ENCODE results near the gene GBX2. TPM values are rescaled to one million over a fixed set of nuclear protein-coding genes. Genes with fewer than 3 reads are reported as not detected.

GBX2 gene
- total RNA-seq, 1 donor from 2014 or later: not detected

- Histone ChIP-seq H3K27ac (no peak overlapping the region), H3K27me3 (peaks cover 89% of the 10 kb centered on the region), H3K9me3 (no peaks in the 10 kb centered on the region), H3K36me3 (no peaks in the 10 kb centered on the region), H3K4me1 (peaks cover 17% of the 10 kb centered on the region), H3K4me3 (peak overlapping the region; percentile 25)
- ATAC-seq (peak; percentile 78), DNase-seq (peak; percentile 78)
- peak; percentile 63 for TF ChIP-seq CTCF (IDR thresholded peaks at IDR 0.05)
- intact Hi-C loops (cut with DNase I): no loop called here
These were observed 10.0 kb upstream of the GBX2 start for GRCh38 chr2:236177967-236178889.

GRCh38 chr2:236177604-236177966, 9.4 kb upstream of the GBX2 start:
- DNase-seq: peak; percentile 69
- no peak overlapping the region for H3K4me3 ChIP-seq
- H3K9me3 ChIP-seq: no peaks in the 10 kb centered on the region

GRCh38 chr2:236176951-236177350, 8.8 kb upstream of the GBX2 start:
- no peaks in the 10 kb centered on the region for H3K36me3 ChIP-seq
- ATAC-seq (no peak), DNase-seq (peak; percentile 42)
- no peak for TF ChIP-seq CTCF (IDR thresholded peaks at IDR 0.05)
- H3K9me3 ChIP-seq: no peaks in the 10 kb centered on the region
- peaks cover 17% of the 10 kb centered on the region for H3K4me1 ChIP-seq
- intact Hi-C loops (cut with DNase I): no loop called here
- H3K27me3 ChIP-seq: peaks cover 97% of the 10 kb centered on the region
- H3K27ac ChIP-seq: no peak overlapping the region
- no peak overlapping the region for H3K4me3 ChIP-seq

More at GRCh38 chr2:236177604-236177966, 9.4 kb upstream of the GBX2 start:
- peak; percentile 61 for ATAC-seq
- Histone ChIP-seq H3K27me3 (peaks cover 91% of the 10 kb centered on the region), H3K36me3 (no peaks in the 10 kb centered on the region), H3K4me1 (peaks cover 17% of the 10 kb centered on the region), H3K27ac (no peak overlapping the region)
- intact Hi-C loops (cut with DNase I): no loop called here
- no peak for TF ChIP-seq CTCF (IDR thresholded peaks at IDR 0.05)

GRCh38 chr2:236176417-236176816, 8.2 kb upstream of the GBX2 start:
- no peak overlapping the region for H3K4me3 ChIP-seq
- peak; percentile 50 for DNase-seq
- intact Hi-C loops (cut with DNase I): no loop called here
- peak; percentile 47 for ATAC-seq
- H3K4me1 ChIP-seq: peaks cover 17% of the 10 kb centered on the region
- H3K9me3 ChIP-seq: no peaks in the 10 kb centered on the region
- H3K27me3 ChIP-seq: peaks cover 97% of the 10 kb centered on the region
- TF ChIP-seq CTCF (IDR thresholded peaks at IDR 0.05): peak; percentile 38
- no peak overlapping the region for H3K27ac ChIP-seq
- no peaks in the 10 kb centered on the region for H3K36me3 ChIP-seq

GRCh38 chr2:236175548-236176150, 7.5 kb upstream of the GBX2 start:
- peak; percentile 64 for DNase-seq
- Histone ChIP-seq H3K4me3 (no peak overlapping the region), H3K4me1 (peaks cover 17% of the 10 kb centered on the region), H3K36me3 (no peaks in the 10 kb centered on the region), H3K27me3 (peaks cover 98% of the 10 kb centered on the region), H3K9me3 (no peaks in the 10 kb centered on the region), H3K27ac (no peak overlapping the region)
- TF ChIP-seq CTCF (IDR thresholded peaks at IDR 0.05): no peak
- ATAC-seq: peak; percentile 52
- intact Hi-C loops (cut with DNase I): no loop called here
